Inferior parietal cortex (tissue), 1 donor: ENCODE measurements around the gene TMC5.
A peak's percentile ranks its signal among the peaks of the same experiment; 100 is the strongest.
"Not testable (repeated sequence)": the region's sequence is repeated elsewhere in the genome, so short reads cannot be mapped to it uniquely, and the experiment has no call there.

Source experiments
- DNase-seq: peaks from one replicate; pipeline ENCODE4 v3.0.0-alpha.2; 2016; ENCODE audit errors: extremely low spot score

TMC5 gene

GRCh38 chr16:19417640-19418039 is at the start of gene TMC5:
TMC5 (plus strand) TSS chr16:19417883; CDS start chr16:19440039, 22,156 bp downstream.
- DNase-seq, result no peak

- not testable (repeated sequence) for DNase-seq
These were observed 45.1 kb upstream of the TMC5 start for GRCh38 chr16:19372541-19372940.

GRCh38 chr16:19374402-19374801 is 43.3 kb upstream of the TMC5 start:
- DNase-seq, result no peak

DNA sequence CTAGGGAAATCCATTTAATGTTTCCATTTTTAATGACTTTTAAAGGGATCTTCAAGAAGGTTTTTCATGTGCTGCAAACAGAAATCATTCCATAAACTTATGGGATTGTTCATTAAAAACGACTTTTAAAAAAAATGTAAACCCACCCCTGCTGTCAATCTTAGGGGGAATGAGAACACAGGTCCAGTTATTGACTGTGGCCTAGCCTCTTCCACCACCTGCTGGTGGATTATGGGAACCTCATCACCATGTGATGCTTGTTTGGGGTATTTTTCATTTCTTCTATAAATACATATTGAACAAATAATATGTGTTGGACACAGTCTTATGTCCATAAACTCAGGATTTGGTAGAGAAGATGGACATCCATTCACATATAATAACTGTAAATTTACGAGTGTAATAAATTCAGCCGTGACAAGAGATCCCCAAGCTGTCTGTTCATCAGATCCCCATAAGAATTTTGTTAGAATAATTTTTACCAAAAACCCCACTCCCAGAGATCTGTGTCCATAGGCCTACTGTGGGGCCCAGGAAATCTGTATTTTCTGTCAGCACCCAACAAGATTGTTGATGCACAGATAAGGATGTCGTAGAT is 42.0 kb upstream of the TMC5 start:
- DNase-seq, result peak; percentile 80

DNA sequence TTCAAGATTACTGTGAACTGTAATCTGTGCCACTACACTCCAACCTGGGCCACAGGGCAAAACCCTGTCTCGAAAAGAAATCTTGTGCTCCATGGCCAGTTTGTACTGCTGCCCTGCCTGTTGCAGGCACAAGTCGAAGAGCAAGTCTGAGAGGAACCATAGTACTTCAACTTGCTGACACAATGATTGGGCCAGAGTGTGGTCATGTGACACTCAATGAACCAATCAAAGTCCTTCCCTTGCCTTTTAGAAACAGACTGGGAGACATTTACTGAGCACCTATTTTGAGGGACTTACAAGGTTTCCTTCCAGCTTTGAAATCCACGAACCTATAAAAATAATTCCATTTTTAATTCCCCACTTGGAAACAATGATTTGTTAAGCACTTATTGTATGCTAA is 39.8 kb upstream of the TMC5 start:
- DNase-seq, result no peak

DNA sequence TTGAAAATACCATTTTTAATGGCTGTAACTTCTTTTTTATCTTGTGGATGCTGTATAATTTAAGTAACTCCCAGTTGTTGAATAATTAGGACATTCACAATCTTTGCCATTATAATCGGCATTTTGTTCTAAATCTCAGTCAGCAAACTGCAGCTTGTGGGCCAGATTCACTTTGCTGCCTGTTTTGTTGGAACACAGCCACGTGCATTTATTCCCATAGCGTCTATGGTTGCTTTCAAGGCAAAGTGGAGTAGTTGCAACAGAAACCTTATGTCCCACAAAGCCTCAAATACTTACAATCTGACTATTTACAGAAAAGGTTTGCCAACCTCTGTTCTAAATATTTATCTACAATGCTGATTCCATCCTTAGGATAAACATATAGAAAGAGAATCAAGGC is 39.2 kb upstream of the TMC5 start:
- no peak for DNase-seq

DNA sequence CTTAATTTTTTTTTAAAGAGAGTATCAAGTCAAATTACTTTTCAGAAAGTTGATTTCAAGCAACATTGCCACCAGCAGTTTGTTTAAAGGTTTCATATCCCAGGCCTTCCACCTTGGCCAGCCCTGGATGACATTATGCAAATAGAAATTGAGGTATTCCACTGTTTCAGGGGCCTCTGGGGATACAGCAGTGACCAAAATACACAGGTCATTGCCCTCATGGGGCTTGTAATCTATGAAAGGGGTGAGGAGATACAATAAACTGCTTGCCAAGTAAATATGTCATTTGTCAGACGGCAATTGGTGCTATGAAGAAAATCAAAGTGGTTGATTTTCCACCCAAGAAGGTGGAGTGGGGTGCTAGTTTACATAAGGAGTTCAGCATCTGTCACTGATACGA is 37.8 kb upstream of the TMC5 start:
- DNase-seq, result no peak

GRCh38 chr16:19380328-19380727 is 37.4 kb upstream of the TMC5 start:
- no peak for DNase-seq

- DNase-seq, result no peak
These were observed 35.4 kb upstream of the TMC5 start for GRCh38 chr16:19382084-19382801.

- DNase-seq, result no peak
These were observed 34.5 kb upstream of the TMC5 start for GRCh38 chr16:19382887-19383816.

DNA sequence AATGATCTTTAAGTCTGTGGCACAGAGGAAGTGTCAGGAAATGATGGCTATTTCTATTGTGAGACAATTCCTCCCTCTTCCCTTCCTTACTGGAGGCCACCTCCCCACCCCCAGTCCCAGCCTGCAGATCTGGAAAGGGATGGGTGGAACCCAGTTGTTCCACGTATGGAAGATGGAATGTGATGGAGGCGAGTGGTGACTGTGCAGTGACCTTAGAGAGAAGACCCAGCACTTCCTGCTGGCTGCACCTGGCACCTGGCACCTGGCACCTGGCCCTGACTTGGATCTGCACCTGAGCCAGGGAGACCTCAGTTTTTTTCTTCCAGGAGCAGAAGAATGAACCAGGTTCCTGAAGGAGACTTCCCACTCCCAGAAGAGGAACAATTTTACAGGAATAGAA is 33.0 kb upstream of the TMC5 start:
- DNase-seq, result no peak

GRCh38 chr16:19386525-19386924 is 31.2 kb upstream of the TMC5 start:
- no peak for DNase-seq

- no peak for DNase-seq
These were observed 28.4 kb upstream of the TMC5 start for GRCh38 chr16:19389246-19389645.

GRCh38 chr16:19391185-19391776 is 26.4 kb upstream of the TMC5 start:
- not testable (repeated sequence) for DNase-seq

- no peak for DNase-seq
These were observed 25.3 kb upstream of the TMC5 start for GRCh38 chr16:19392352-19392751.

DNA sequence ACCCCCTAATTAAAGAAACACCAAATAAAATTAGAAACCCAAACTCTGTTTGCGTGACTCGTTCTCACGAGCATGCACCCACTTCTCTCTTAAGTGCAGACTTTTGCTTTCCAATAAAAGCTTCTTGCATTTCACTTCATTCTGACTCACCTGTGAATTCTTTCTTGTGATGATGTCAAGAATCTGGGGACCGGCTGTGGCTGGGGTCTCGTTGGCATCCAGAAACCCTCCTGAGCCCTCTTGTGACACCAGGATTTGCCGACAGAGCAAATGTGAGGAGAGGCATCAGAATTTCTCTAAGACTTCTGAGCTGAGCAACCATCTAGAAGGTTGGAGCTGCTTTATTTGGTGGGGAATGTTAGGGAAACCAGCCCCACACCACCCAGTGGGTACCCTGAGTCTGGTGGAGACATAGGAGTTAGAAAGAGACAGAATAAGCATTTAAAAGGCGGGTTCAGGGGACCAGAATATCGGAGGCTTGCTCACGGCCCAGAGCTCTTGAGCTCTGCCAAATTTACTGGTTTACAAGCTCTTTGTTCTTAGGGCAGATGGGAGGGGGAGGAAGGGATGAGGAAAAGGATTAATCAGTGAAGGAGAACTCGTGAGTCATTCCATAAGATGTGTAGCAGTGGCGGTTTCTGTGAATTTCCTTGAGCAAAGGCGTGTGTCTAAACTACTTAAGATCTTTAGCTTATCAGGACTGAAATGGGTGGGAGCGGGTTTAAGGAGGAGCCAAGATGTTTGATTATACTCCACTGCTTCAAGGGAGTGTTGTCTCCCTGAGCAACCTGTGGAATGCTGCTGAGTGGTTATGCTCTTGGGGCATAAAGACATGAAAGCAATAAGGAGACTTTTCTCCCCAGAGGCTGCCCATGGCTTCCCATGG is 24.2 kb upstream of the TMC5 start:
- DNase-seq, result no peak

GRCh38 chr16:19395646-19396267 is 21.9 kb upstream of the TMC5 start:
- not testable (repeated sequence) for DNase-seq

DNA sequence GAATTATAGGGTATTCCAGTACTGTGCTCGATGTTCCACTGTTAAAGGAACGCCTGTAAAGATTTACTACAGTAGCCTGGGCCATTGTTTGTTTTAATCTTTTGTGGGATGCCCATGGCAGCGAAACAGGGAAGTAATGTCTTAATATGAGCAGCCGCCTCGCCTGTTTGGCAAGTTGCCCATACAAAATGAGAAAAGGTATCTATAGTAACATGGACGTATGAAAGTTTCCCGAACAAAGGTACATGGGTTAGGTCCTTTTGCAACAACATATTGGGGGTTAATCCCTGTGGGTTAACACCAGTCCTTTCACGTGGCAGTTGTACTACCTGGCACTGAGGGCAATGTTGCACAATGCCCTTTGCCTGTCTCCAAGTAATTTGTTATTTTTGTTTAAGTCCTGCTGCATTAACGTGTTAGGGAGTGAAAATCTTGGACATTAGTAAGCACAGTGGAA is 21.1 kb upstream of the TMC5 start:
- no peak for DNase-seq

DNA sequence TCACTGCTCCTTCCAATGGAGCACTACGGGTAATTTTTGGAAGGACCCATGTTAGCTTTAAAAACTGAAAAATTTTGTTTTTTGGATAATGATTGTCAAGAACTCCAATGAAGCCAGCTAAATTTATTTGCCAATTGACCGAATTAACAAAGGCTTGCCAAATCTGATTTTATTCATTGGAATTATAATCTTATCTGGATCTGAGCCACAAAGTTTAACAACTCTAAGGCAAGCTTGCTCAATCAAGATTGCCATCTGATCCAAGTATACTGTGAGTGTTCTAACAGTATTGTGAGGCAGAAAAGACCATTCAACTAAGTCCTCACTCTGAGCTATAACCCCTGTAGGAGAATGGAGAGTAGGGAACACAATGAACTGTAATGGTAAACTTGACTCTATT is 20.3 kb upstream of the TMC5 start:
- not testable (repeated sequence) for DNase-seq

GRCh38 chr16:19400711-19401110 is 17.0 kb upstream of the TMC5 start:
- DNase-seq, result no peak
